ENCODE measurements around the gene DEPDC7. TPM values are rescaled to one million over a fixed set of nuclear protein-coding genes. Genes with fewer than 3 reads are reported as not detected.
"Not testable (repeated sequence)": the region's sequence is repeated elsewhere in the genome, so short reads cannot be mapped to it uniquely, and the experiment has no call there.

Gene DEPDC7
- total RNA-seq (1 to 10 TPM in 1 of 9 donors, under 1 TPM in 5, not detected in 3; 0.12 to 1.0 (median 0.51) TPM), polyA plus RNA-seq (under 1 TPM; 0.17 to 0.38 TPM)
- long read RNA-seq, donor 1 = 0 reads
- long read RNA-seq, donor 2 = 0 reads
- long read RNA-seq, donor 3 = 0 reads

GRCh38 chr11:33015621-33016551 lies at the start of gene DEPDC7:
Gene DEPDC7 (plus strand): TSS chr11:33015878. CDS start chr11:33015956, 78 bp downstream.
- DNase-seq (peak; percentile 75 to 92 (median 82)), ATAC-seq (peak; percentile 72 to 97 (median 96))
- intact Hi-C loops (cut with DNase I) = no loop called here
- H3K4me3 ChIP-seq = peak within 1 kb of the TSS; percentile 26 to 68 (median 54)
- peak within 1 kb of the TSS in 1 of 12 donors; percentile 57 for H3K27ac ChIP-seq
- H3K4me1 ChIP-seq = peaks cover 0 to 22% (median 0%) of the 10 kb centered on the region in 12 donors
- no peaks in the 10 kb centered on the region for H3K9me3 ChIP-seq
- TF ChIP-seq POLR2A (IDR thresholded peaks at IDR 0.05) = peak in 1 of 2 donors; percentile 39
- TF ChIP-seq CTCF (IDR thresholded peaks at IDR 0.05) = no peak
- H3K27me3 ChIP-seq = peaks cover 0 to 33% (median 13%) of the 10 kb centered on the region in 9 donors
- H3K36me3 ChIP-seq = no peaks in the 10 kb centered on the region
- WGBS, 4 donors = 2 to 6% (median 3%) methylated on average over 15 to 89 of the region's 89 CpGs

- H3K36me3 ChIP-seq = peaks cover 0 to 78% (median 56%) of the 10 kb centered on the region in 9 donors
- intact Hi-C loops (cut with DNase I) = loop anchor here in 2 of 10 donors (5.0 to 10.0 kb wide), 3 partner anchors 89 to 716 kb away; no protein-coding TSS in a partner anchor
- H3K4me3 ChIP-seq = no peak overlapping the region
- no peak for TF ChIP-seq POLR2A (IDR thresholded peaks at IDR 0.05)
- TF ChIP-seq CTCF (IDR thresholded peaks at IDR 0.05) = no peak
- DNase-seq (no peak), ATAC-seq (no peak)
- no peaks in the 10 kb centered on the region for H3K9me3 ChIP-seq
- WGBS, 4 donors = 62 to 79% (median 66%) methylated on average over 1 of the region's 1 CpG
- H3K4me1 ChIP-seq = no peaks in the 10 kb centered on the region
- no peak overlapping the region for H3K27ac ChIP-seq
- no peaks in the 10 kb centered on the region for H3K27me3 ChIP-seq
These were observed 47.1 kb upstream of the DEPDC7 start for GRCh38 chr11:32968541-32968940.

GRCh38 chr11:32972233-32972632 lies 43.4 kb upstream of the DEPDC7 start:
- WGBS, 4 donors = 93 to 99% (median 96%) methylated on average over 3 of the region's 3 CpGs
- H3K9me3 ChIP-seq; H3K27me3 ChIP-seq; DNase-seq; ATAC-seq; intact Hi-C loops (cut with DNase I); H3K4me1 ChIP-seq; H3K4me3 ChIP-seq; H3K27ac ChIP-seq: not testable (repeated sequence)
- H3K36me3 ChIP-seq = peaks cover 0 to 88% (median 70%) of the 10 kb centered on the region in 9 donors

- ATAC-seq (no peak), DNase-seq (no peak)
- Histone ChIP-seq H3K9me3 (no peaks in the 10 kb centered on the region), H3K4me3 (no peak overlapping the region), H3K4me1 (no peaks in the 10 kb centered on the region), H3K27ac (no peak overlapping the region), H3K36me3 (peaks cover 0 to 88% (median 72%) of the 10 kb centered on the region in 9 donors), H3K27me3 (no peaks in the 10 kb centered on the region)
- TF ChIP-seq POLR2A (IDR thresholded peaks at IDR 0.05) (no peak), CTCF (IDR thresholded peaks at IDR 0.05) (no peak)
- WGBS, 4 donors = 69 to 80% (median 76%) methylated on average over 3 of the region's 3 CpGs
- intact Hi-C loops (cut with DNase I) = no loop called here
These were observed 42.9 kb upstream of the DEPDC7 start for GRCh38 chr11:32972781-32973180.
